ENCODE results near the gene FBXL19. TPM values are rescaled to one million over a fixed set of nuclear protein-coding genes. Genes with fewer than 3 reads are reported as not detected.

The FBXL19 gene
- total RNA-seq, 1 experiment from 2014 or later = 84.3 TPM

DNA sequence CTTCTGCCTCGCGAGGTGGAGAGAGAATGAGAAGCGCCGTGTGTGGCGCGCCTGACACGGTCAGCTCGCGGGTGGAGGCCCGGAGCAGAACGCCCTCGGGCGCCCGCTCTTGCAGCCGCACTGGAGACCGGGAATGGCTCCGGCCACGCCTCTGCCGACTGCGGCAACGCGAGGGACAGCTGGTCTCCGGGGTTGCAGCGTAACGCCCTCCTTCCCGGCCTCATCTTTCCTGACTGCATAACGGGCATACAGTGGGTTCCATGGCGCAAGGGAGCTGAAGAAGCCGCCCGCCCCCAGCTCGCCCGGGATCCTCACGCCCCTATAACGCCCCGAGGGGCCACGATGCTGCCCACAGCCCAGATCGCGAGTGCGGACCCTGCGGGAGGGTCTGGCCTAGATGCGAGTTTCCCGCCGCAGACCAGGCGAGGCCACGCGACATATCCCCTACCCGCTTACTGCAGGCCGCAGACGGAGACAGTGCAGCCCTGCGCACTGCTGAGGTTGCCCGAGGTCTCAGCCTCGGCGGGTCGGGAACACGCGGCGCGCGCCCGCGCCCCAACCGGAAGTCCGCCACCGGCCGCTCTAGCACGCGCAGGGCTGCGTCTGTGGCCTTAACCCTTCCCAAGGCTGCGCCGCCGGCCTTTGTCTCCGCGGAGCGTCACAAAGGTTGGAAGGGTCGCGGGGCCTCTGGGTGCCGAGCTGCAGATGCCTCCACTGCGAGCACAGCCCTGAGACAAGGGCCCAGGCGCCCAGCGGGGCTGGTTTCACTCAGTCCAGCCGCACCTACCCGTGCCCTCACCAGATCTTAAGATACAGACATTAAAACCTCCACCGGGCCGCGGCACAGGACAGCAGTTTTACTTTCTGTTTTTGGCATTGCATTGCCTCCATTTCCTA lies 48.3 kb upstream of the FBXL19 start (continued):
- TF ChIP-seq, protein P1, sequence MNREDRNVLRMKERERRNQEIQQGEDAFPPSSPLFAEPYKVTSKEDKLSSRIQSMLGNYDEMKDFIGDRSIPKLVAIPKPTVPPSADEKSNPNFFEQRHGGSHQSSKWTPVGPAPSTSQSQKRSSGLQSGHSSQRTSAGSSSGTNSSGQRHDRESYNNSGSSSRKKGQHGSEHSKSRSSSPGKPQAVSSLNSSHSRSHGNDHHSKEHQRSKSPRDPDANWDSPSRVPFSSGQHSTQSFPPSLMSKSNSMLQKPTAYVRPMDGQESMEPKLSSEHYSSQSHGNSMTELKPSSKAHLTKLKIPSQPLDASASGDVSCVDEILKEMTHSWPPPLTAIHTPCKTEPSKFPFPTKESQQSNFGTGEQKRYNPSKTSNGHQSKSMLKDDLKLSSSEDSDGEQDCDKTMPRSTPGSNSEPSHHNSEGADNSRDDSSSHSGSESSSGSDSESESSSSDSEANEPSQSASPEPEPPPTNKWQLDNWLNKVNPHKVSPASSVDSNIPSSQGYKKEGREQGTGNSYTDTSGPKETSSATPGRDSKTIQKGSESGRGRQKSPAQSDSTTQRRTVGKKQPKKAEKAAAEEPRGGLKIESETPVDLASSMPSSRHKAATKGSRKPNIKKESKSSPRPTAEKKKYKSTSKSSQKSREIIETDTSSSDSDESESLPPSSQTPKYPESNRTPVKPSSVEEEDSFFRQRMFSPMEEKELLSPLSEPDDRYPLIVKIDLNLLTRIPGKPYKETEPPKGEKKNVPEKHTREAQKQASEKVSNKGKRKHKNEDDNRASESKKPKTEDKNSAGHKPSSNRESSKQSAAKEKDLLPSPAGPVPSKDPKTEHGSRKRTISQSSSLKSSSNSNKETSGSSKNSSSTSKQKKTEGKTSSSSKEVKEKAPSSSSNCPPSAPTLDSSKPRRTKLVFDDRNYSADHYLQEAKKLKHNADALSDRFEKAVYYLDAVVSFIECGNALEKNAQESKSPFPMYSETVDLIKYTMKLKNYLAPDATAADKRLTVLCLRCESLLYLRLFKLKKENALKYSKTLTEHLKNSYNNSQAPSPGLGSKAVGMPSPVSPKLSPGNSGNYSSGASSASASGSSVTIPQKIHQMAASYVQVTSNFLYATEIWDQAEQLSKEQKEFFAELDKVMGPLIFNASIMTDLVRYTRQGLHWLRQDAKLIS (CRISPR knock-in tag; IDR thresholded peaks at IDR 0.05; ENCODE audit: borderline replicate concordance) = 0 out of 2 replicates have a peak, but pooled peaks have one; percentile 89
- TF ChIP-seq ZNF219 (CRISPR knock-in tag; IDR thresholded peaks at IDR 0.05; ENCODE audit: borderline replicate concordance) (no peak; the same call in 1 of the 2 replicates), PRRX2 (CRISPR knock-in tag; IDR thresholded peaks at IDR 0.05) (no peak), ZNF416 (CRISPR knock-in tag; IDR thresholded peaks at IDR 0.05) (no peak), ATF1 (CRISPR knock-in tag; IDR thresholded peaks at IDR 0.05) (no peak), RORB (CRISPR knock-in tag; IDR thresholded peaks at IDR 0.05) (no peak), MXD4 (CRISPR knock-in tag; IDR thresholded peaks at IDR 0.05; ENCODE audit: borderline replicate concordance) (no peak), NFATC4 (CRISPR knock-in tag; IDR thresholded peaks at IDR 0.05) (no peak), KAT7 (CRISPR knock-in tag; IDR thresholded peaks at IDR 0.05; ENCODE audit: borderline replicate concordance) (peak; percentile 99), SMAD3 (CRISPR knock-in tag; IDR thresholded peaks at IDR 0.05; ENCODE audit: borderline replicate concordance) (0 out of 2 replicates have a peak, but pooled peaks have one; percentile 22), IRF2 (CRISPR knock-in tag; IDR thresholded peaks at IDR 0.05; ENCODE audit: borderline replicate concordance, low read depth) (peak; percentile 29; the same call in 1 of the 2 replicates)
- TF ChIP-seq, protein P2, sequence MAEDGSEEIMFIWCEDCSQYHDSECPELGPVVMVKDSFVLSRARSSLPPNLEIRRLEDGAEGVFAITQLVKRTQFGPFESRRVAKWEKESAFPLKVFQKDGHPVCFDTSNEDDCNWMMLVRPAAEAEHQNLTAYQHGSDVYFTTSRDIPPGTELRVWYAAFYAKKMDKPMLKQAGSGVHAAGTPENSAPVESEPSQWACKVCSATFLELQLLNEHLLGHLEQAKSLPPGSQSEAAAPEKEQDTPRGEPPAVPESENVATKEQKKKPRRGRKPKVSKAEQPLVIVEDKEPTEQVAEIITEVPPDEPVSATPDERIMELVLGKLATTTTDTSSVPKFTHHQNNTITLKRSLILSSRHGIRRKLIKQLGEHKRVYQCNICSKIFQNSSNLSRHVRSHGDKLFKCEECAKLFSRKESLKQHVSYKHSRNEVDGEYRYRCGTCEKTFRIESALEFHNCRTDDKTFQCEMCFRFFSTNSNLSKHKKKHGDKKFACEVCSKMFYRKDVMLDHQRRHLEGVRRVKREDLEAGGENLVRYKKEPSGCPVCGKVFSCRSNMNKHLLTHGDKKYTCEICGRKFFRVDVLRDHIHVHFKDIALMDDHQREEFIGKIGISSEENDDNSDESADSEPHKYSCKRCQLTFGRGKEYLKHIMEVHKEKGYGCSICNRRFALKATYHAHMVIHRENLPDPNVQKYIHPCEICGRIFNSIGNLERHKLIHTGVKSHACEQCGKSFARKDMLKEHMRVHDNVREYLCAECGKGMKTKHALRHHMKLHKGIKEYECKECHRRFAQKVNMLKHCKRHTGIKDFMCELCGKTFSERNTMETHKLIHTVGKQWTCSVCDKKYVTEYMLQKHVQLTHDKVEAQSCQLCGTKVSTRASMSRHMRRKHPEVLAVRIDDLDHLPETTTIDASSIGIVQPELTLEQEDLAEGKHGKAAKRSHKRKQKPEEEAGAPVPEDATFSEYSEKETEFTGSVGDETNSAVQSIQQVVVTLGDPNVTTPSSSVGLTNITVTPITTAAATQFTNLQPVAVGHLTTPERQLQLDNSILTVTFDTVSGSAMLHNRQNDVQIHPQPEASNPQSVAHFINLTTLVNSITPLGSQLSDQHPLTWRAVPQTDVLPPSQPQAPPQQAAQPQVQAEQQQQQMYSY (CRISPR knock-in tag; IDR thresholded peaks at IDR 0.05) = 0 out of 2 replicates have a peak, but pooled peaks have one; percentile 7
- TF ChIP-seq, protein P3, sequence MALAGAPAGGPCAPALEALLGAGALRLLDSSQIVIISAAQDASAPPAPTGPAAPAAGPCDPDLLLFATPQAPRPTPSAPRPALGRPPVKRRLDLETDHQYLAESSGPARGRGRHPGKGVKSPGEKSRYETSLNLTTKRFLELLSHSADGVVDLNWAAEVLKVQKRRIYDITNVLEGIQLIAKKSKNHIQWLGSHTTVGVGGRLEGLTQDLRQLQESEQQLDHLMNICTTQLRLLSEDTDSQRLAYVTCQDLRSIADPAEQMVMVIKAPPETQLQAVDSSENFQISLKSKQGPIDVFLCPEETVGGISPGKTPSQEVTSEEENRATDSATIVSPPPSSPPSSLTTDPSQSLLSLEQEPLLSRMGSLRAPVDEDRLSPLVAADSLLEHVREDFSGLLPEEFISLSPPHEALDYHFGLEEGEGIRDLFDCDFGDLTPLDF (CRISPR knock-in tag; IDR thresholded peaks at IDR 0.05) = peak; percentile 60; the same call in 1 of the 2 replicates
- TF ChIP-seq, protein P4, sequence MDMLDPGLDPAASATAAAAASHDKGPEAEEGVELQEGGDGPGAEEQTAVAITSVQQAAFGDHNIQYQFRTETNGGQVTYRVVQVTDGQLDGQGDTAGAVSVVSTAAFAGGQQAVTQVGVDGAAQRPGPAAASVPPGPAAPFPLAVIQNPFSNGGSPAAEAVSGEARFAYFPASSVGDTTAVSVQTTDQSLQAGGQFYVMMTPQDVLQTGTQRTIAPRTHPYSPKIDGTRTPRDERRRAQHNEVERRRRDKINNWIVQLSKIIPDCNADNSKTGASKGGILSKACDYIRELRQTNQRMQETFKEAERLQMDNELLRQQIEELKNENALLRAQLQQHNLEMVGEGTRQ (CRISPR knock-in tag; IDR thresholded peaks at IDR 0.05) = peak; percentile 51; the same call in 1 of the 2 replicates
- TF ChIP-seq, protein P5, sequence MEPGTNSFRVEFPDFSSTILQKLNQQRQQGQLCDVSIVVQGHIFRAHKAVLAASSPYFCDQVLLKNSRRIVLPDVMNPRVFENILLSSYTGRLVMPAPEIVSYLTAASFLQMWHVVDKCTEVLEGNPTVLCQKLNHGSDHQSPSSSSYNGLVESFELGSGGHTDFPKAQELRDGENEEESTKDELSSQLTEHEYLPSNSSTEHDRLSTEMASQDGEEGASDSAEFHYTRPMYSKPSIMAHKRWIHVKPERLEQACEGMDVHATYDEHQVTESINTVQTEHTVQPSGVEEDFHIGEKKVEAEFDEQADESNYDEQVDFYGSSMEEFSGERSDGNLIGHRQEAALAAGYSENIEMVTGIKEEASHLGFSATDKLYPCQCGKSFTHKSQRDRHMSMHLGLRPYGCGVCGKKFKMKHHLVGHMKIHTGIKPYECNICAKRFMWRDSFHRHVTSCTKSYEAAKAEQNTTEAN (CRISPR knock-in tag; IDR thresholded peaks at IDR 0.05) = peak; percentile 62
- TF ChIP-seq, protein P6, sequence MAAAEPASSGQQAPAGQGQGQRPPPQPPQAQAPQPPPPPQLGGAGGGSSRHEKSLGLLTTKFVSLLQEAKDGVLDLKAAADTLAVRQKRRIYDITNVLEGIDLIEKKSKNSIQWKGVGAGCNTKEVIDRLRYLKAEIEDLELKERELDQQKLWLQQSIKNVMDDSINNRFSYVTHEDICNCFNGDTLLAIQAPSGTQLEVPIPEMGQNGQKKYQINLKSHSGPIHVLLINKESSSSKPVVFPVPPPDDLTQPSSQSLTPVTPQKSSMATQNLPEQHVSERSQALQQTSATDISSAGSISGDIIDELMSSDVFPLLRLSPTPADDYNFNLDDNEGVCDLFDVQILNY (CRISPR knock-in tag; IDR thresholded peaks at IDR 0.05) = peak; percentile 68; the same call in 1 of the 2 replicates
- TF ChIP-seq, protein P7, sequence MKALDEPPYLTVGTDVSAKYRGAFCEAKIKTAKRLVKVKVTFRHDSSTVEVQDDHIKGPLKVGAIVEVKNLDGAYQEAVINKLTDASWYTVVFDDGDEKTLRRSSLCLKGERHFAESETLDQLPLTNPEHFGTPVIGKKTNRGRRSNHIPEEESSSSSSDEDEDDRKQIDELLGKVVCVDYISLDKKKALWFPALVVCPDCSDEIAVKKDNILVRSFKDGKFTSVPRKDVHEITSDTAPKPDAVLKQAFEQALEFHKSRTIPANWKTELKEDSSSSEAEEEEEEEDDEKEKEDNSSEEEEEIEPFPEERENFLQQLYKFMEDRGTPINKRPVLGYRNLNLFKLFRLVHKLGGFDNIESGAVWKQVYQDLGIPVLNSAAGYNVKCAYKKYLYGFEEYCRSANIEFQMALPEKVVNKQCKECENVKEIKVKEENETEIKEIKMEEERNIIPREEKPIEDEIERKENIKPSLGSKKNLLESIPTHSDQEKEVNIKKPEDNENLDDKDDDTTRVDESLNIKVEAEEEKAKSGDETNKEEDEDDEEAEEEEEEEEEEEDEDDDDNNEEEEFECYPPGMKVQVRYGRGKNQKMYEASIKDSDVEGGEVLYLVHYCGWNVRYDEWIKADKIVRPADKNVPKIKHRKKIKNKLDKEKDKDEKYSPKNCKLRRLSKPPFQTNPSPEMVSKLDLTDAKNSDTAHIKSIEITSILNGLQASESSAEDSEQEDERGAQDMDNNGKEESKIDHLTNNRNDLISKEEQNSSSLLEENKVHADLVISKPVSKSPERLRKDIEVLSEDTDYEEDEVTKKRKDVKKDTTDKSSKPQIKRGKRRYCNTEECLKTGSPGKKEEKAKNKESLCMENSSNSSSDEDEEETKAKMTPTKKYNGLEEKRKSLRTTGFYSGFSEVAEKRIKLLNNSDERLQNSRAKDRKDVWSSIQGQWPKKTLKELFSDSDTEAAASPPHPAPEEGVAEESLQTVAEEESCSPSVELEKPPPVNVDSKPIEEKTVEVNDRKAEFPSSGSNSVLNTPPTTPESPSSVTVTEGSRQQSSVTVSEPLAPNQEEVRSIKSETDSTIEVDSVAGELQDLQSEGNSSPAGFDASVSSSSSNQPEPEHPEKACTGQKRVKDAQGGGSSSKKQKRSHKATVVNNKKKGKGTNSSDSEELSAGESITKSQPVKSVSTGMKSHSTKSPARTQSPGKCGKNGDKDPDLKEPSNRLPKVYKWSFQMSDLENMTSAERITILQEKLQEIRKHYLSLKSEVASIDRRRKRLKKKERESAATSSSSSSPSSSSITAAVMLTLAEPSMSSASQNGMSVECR (CRISPR knock-in tag; IDR thresholded peaks at IDR 0.05; ENCODE audit: borderline replicate concordance) = peak; percentile 95; the same call in 1 of the 2 replicates

Measured in WTC11 (cell line).